GM19463 (cell line): ENCODE results near the gene ABAT.
"Not testable (repeated sequence)": the region's sequence is repeated elsewhere in the genome, so short reads cannot be mapped to it uniquely, and the experiment has no call there.

Experiments used
- ATAC-seq: cut with Tn5 transposase; IDR thresholded peaks from one replicate; pipeline ENCODE4 v1.9.1; 2021; ENCODE audit warnings: mild to moderate bottlenecking, moderate library complexity; ENCODE audit not compliant: unreplicated experiment

ABAT gene

DNA sequence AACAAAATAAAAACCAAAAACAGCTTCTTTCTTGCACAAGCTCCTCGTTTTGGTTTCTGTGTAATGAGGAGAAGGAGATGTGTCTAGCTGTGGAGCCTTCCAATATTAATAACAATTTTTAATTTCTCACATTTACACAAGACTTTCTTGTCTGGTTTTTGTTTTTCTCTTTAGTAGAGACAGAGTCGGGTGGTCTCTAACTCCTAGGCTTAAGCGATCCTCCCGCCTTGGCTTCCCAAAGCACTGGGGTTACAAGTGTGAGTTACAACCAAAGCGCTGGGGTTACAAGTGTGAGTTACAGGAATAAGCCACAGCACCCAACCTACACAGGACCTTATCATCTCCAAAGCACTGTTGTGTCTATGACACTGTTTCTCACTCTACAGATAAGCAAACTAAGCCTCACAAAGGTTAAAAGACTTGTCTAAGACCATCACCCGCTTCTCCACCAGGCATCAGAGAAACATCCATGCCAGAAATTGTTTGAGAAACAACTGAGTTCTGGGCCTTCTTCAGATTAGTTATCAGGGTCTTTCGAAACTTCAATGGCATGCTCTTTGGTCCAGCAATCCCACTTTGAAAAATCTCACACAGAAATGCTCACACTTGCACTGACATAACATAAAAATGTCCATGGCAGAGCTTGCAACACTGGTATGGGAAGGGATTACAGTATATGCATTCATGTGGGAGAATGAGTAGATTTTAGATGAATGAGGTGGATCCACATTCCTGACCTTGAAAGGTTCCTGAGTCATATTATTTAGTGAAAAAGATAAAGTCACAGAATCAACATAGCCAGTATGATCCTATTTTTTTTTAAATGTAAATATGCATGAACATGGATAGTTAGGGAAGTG lies 3.9 kb downstream of the ABAT start:
- ATAC-seq, result no peak

- ATAC-seq, result no peak
Observed at GRCh38 chr16:8679151-8679550, 4.7 kb downstream of the ABAT start.

DNA sequence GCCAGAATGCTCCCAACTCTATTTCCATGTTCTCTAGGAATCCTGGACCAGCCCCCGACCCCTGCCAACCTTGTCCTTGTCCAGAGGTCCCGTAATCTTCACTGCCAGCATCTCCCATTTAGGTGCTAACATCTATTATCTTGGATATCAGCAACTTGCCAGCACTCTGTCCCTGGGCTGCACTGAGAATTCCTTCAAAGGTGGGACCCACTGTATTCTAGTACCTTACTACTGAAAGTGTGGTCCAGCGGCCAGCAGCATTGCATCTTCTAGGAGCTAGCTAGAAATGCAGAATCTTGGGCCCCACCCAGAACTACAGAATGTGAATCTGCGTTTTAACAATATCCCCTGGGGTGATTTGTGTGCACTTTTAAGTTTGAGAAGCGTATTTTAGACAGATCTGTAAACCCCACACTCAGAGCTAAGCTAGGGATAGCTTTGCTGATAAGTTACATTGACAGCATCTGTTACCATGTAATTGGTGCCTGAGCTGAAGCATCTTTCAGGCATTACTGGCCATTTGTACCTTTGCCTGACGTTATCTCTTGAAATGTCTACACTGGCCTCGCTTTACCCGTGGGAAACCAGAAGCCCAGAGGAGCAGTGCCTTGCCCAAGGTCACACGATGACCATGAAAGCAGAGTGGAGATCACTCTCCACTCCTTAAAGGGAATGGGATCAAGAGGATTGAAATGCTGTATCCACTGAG lies 8.3 kb downstream of the ABAT start:
- no peak for ATAC-seq

DNA sequence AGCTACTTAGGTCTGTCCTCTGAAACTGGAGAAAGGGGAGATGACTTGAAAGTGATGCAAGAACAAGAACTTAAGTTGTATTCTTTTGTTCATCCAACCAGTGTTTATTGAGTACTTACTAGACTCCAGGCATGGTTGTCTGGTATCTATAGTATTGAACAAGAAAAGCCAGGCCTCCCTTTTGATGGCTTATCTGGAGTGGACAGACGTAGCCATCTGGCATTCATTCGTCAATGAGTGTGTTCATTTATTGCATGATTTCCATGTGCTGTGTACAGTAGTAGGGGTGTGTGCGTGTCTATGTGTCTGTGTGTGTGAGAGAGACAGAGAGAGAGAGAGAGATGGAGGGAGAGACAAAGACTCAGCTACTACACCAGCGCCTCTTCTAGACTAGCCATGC lies 9.2 kb downstream of the ABAT start:
- no peak for ATAC-seq

DNA sequence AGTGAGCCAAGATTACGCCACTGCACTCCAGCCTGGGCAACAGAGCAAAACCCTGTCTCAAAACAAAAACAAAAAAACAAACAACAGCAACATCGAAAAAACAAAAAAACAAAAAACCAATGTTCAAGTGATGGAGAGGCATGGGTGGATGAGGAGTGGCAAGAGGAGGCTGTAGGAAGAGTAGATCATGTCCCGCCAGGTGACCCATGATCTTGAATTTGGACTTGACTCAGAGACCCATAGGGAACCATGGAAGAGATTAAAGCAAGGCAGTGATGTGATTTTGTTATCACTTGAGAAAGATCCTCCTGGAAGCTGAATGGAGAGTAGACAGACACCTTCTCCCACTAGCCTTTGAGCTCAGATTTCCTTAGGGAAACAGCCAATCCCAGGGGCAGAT lies 11.2 kb downstream of the ABAT start:
- ATAC-seq, result no peak

- ATAC-seq, result no peak
Observed at GRCh38 chr16:8686031-8686621, 11.7 kb downstream of the ABAT start.

DNA sequence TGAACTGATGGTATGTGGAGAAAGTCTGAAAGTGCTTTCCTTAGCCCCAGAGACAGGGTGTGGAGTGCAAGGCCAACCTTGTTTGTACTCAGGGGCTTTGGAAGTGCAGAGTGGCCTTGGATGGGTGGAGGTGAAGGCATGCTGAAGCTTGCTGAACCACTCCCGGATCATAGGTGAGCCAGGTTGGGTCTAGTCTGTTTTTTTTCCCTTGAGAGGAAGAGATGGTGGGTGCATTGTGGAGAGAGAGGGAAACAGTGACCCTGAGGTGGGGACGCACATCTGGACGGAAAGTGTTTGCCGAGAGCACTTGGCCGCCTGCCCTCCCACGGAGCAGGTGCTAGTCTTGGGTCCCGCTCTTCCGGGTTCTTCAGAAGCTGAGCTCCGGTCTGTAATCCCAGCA lies 12.5 kb downstream of the ABAT start:
- no peak for ATAC-seq

DNA sequence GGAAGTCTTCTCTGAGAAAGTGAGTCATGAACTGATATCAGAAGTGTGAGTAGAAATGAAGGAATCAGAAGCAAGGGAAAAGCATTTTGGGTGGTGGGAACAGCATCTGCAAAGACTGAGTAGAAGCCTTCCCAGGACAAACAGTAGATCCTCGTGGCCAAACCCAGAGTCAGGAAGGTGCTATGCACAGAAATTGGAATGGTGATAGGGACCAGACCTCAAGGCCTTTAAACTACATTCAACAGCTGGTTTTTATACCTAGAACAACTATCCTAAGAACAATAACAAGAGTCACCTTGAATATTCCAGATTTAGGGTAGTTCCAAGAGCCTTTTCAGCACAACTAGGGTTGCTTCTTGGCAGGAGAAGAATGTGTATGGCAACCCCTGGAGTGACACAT lies 15.3 kb downstream of the ABAT start:
- no peak for ATAC-seq

DNA sequence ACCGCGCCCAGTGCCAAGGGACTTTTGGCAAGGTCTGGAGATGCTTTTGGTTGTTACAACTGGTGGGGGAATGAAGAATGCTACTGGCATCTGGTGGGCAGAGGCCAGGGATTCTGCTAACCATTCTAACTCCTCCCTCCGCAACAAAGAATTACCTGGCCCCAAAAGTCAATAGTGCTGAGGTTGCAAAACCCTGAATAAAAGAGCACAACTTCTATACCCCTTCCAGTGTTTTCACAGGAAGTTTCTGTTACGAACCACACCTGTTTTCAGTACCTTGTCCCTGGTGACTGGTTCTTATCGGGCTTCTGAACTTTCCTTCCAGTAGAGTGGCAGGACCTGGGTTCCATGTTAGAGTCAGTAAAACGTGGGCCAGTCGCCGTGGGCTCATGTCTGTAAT lies 17.3 kb downstream of the ABAT start:
- no peak for ATAC-seq

GRCh38 chr16:8694795-8695728 lies 20.6 kb downstream of the ABAT start:
- ATAC-seq, result no peak

DNA sequence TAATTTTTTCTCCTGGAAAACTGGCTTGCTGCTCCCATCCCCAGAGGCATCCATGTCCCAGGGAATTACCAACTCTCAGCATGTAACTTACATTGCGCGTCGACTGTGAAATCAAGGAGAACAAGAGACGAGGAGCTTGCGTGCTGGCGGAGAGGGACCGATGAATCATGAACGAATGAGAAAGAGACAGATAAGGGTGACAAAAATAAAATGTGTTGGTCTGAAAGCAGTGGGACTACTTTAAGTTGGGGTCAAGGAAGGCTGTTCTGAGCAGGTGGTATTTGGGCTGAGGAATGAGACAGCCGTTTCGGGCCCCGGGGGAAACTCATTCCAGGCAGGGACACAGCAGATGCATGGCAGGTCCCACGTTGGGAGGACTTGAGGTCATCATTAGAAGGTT lies 22.5 kb downstream of the ABAT start:
- no peak for ATAC-seq

DNA sequence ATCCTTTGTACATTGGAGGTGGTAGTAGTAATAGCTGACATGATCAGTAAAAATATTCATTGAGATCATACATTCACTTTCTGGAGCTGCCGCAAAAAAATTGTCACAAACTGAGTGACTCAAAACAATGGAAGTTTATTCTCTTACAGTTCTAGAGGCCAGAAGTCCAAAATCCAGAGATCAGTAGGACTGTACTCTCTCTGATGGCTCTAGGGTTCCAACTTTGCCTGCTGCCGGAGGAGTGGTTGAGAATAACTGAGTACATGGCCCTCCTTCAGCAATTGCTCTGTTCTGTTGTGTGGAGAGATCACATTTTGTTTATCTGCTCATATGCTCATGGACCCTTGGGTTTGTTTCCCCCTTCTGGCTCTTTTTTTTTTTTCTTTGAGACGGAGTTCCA lies 23.5 kb downstream of the ABAT start:
- ATAC-seq, result no peak

DNA sequence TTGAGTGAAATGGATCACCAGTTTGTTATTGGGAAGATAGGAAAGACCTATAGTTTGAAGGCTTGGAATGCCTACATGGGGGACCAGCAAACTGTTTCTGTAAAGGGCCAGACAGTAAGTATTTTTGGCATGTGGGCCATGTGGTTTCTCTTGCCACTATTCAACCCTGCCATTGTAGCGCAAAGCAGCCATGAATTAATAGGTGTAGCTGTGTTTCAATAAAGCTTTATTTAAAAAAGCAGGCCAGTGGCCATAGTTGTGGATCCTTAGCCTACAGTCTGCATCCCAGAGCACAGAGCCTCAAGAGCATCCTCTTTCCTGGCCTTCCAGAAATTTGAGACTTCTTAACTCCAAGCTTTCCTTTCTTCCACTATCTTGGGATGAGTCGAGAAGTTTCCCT lies 29.3 kb downstream of the ABAT start:
- no peak for ATAC-seq

- ATAC-seq, result no peak
Observed at GRCh38 chr16:8704098-8704497, 29.7 kb downstream of the ABAT start.

- not testable (repeated sequence) for ATAC-seq
Observed at GRCh38 chr16:8705100-8705822, 30.8 kb downstream of the ABAT start.

- no peak for ATAC-seq
Observed at GRCh38 chr16:8708536-8708935, 34.1 kb downstream of the ABAT start.

- no peak for ATAC-seq
Observed at GRCh38 chr16:8712589-8713361, 38.4 kb downstream of the ABAT start.

GRCh38 chr16:8713635-8714172 lies 39.3 kb downstream of the ABAT start:
- no peak for ATAC-seq

DNA sequence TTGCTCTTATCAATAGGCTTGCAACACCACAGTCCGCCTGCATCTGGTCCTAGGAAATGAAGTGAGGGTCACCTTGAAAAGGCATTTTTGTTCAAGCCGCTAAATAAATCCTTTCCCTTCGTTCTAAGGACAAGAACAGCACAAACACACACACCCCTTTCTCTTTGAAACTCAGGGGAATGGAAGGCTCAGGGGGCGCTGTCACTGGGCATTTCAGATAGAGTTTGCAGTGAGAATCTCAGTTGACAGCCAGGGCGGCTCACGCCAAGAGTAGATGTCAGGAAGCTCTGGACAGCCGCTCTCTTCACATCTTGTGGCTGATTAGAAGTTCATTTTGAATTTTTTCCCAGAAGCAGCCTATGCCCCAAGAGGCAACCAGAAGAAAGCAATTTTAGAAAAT lies 39.8 kb downstream of the ABAT start:
- no peak for ATAC-seq
